Measurements from ENCODE around the gene CPT2. TPM values are rescaled to one million over a fixed set of nuclear protein-coding genes. Genes with fewer than 3 reads are reported as not detected.

Gene CPT2
- total RNA-seq, 4 donors from 2014 or later = 23.1 to 134 (median 55.0) TPM

GRCh38 chr1:53189061-53189460 lies 7.6 kb upstream of the CPT2 start:
- Histone ChIP-seq H3K27me3 (no peaks in the 10 kb centered on the region), H3K27ac (no peak overlapping the region), H3K4me1 (peaks cover 0 to 9% (median 0%) of the 10 kb centered on the region in 4 donors), H3K9me3 (no peaks in the 10 kb centered on the region), H3K4me3 (no peak overlapping the region), H3K36me3 (no peaks in the 10 kb centered on the region)
- DNase-seq = no peak
- no peak for TF ChIP-seq CTCF (IDR thresholded peaks at IDR 0.05)
- no peak for TF ChIP-seq POLR2A (IDR thresholded peaks at IDR 0.05)

- no peak overlapping the region for H3K4me3 ChIP-seq
- H3K27ac ChIP-seq = no peak overlapping the region
- no peaks in the 10 kb centered on the region for H3K4me1 ChIP-seq
- TF ChIP-seq POLR2A (IDR thresholded peaks at IDR 0.05) (no peak), CTCF (IDR thresholded peaks at IDR 0.05) (peak in 1 of 6 experiments; percentile 4)
- no peaks in the 10 kb centered on the region for H3K36me3 ChIP-seq
- no peaks in the 10 kb centered on the region for H3K9me3 ChIP-seq
- H3K27me3 ChIP-seq = no peaks in the 10 kb centered on the region
- no peak for DNase-seq
Observed at GRCh38 chr1:53190210-53190611, 6.4 kb upstream of the CPT2 start.

GRCh38 chr1:53195246-53196016 lies 1.2 kb upstream of the CPT2 start:
- H3K4me3 ChIP-seq = no peak overlapping the region
- H3K4me1 ChIP-seq = peaks cover 0 to 24% (median 3%) of the 10 kb centered on the region in 4 donors
- TF ChIP-seq POLR2A (IDR thresholded peaks at IDR 0.05) = no peak
- no peak for TF ChIP-seq CTCF (IDR thresholded peaks at IDR 0.05)
- no peaks in the 10 kb centered on the region for H3K36me3 ChIP-seq
- H3K27ac ChIP-seq = peak overlapping the region in 3 of 4 donors; percentile 95 to 100 (median 99)
- H3K9me3 ChIP-seq = no peaks in the 10 kb centered on the region
- DNase-seq = no peak
- H3K27me3 ChIP-seq = no peaks in the 10 kb centered on the region

GRCh38 chr1:53196017-53196484 lies 573 bp upstream of the CPT2 start:
- H3K36me3 ChIP-seq = peaks cover 0 to 6% (median 0%) of the 10 kb centered on the region in 3 donors
- peak overlapping the region; percentile 95 to 100 (median 100) for H3K27ac ChIP-seq
- TF ChIP-seq POLR2A (IDR thresholded peaks at IDR 0.05) = no peak
- no peak for TF ChIP-seq CTCF (IDR thresholded peaks at IDR 0.05)
- H3K4me1 ChIP-seq = peaks cover 0 to 24% (median 3%) of the 10 kb centered on the region in 4 donors
- no peaks in the 10 kb centered on the region for H3K9me3 ChIP-seq
- H3K4me3 ChIP-seq = peak overlapping the region; percentile 78 to 99 (median 97)
- H3K27me3 ChIP-seq = no peaks in the 10 kb centered on the region
- peak in 1 of 3 donors; percentile 70 for DNase-seq

DNA sequence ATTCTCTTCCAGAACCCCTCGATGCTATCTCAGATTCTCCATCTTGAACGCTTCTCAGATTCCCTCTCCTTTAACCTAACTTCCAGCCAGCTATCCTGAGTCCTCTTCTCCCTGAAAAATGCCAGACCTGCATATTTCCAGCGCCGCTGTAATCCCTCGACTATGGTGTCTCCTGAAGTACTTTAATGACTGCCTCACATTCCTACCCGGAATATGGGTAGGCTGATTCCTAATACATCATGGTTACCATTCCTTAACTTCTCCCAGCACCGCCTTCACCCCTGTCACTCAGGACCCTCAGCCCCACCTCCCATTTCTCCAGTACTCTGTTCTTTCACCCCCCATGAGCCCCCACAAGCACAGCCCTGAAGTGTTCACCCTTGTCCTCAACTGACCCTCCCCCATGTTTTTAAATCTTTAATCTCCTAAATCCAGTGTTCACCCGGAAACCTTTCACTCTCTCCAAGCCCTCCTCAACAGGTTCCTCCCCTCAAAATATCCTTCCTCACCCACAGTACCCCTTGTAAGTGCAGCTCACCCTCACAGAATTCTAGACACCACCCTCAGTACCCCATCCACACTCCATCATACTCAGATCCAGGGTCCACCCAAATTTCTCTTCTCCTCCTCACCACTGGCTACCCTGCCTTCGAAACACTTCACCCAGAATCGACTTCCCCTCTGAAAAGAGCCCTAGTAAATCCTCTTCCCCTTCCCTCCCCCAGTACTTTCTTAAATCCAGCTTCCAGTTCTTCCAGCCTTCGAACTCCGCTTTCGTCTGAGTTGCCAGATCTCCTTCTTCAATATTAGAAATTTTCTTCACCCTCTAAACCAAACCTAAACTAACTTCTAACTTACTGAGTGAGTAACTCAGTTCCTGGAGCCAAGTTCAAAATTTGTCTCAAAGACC lies 922 bp downstream of the CPT2 start:
- TF ChIP-seq CTCF (IDR thresholded peaks at IDR 0.05) (no peak), POLR2A (IDR thresholded peaks at IDR 0.05) (no peak)
- peaks cover 0 to 21% (median 0%) of the 10 kb centered on the region in 3 donors for H3K36me3 ChIP-seq
- no peak for DNase-seq
- peak overlapping the region; percentile 78 to 99 (median 97) for H3K4me3 ChIP-seq
- H3K27ac ChIP-seq = peak overlapping the region; percentile 95 to 100 (median 100)
- H3K9me3 ChIP-seq = no peaks in the 10 kb centered on the region
- peaks cover 0 to 24% (median 3%) of the 10 kb centered on the region in 4 donors for H3K4me1 ChIP-seq
- no peaks in the 10 kb centered on the region for H3K27me3 ChIP-seq

All from Peyer's patch (tissue), 4 donors.